PC-9 (cell line): ENCODE data around the gene SMIM10.
"Not testable (repeated sequence)": the region's sequence is repeated elsewhere in the genome, so short reads cannot be mapped to it uniquely, and the experiment has no call there.

Experiments used
- CTCF ChIP-seq: fragments of 200-600 bp; sonication (generic); conservative IDR thresholded peaks from 2 replicates; pipeline ENCODE4 v1.6.1; 2017; ENCODE audit warnings: mixed run types, antibody characterized with exemption, mild to moderate bottlenecking, moderate library complexity
- EZH2 ChIP-seq: fragments of 200-600 bp; sonication (generic); IDR thresholded peaks from 2 replicates; pipeline ENCODE4 v1.8.0; 2017; ENCODE audit warnings: antibody characterized with exemption, low read depth

DNA sequence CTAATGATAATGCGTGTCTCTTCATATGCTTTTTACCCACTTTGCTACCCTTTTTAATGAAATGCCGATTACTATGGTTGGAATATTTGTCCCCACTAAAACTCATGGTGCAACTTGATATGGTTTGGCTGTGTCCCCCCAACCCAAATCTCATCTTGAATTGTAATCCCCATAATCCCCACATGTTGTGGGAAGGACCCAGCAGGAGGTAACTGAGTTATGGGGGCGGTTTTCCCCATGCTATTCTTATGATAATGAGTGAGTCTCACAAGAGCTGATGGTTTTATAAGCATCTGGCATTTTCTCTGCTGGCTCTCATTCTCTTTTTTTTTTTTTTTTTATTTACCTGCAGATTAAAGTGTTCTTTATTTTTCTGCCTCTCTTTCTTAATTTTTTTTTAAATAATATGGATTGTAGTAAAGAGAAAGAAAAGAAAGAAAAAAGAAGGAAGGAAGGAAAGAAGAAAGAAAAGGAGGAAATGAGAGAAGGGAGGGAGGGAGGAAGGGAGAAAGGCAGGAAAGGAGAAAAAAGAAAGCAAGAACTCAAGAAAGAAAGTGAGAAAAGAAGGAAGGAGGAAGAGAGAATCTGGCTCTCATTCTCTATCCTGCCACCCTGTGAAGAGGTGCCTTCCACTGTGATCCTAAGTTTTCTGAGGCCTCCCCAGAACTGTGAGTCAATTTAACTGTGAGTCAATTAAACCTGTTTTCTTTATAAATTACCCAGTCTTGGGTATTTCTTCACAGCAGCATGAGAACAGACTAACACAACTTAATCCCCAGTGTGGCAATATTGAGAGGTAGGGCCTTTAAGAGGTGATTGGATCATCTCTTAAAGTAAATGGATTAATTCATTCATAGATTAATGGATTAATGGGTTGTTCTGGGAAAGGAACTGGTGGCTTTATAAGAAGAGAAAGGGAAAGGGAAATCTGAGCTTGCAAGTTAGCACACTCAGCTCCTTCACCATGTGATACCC lies 50.6 kb downstream of the SMIM10 start:
- TF ChIP-seq CTCF, EZH2: not testable (repeated sequence)
